CD14-positive monocyte (primary cell): ENCODE data around the gene RRBP1. TPM values are rescaled to one million over a fixed set of nuclear protein-coding genes. Genes with fewer than 3 reads are reported as not detected.

ENCODE experiments used
- DNase-seq, 3 donors: peaks; one replicate each; pipeline ENCODE4 v3.0.0-alpha.2; 2011 to 2022
- H2AFZ ChIP-seq: 2 replicates; pipeline ENCODE4 v1.6.0; 2012; ENCODE audit warnings: mild to moderate bottlenecking, low read depth, low read length, inconsistent platforms; ENCODE audit not compliant: insufficient read depth, poor library complexity, severe bottlenecking
- H3K27ac ChIP-seq, 2 donors: 1 replicate in 1 of 2; 2 replicates in 1 of 2; pipeline ENCODE4 v1.5.1; 2012 to 2013; ENCODE audit warnings: low read length in 2 of 2, control low read depth in 1 of 2, inconsistent platforms in 1 of 2, low read depth in 1 of 2, mild to moderate bottlenecking in 1 of 2
- H3K27me3 ChIP-seq, 2 donors: one replicate each; pipeline versions ENCODE4 v1.6.0 to v1.6.1; 2011 to 2013; ENCODE audit warnings: low read length in 2 of 2; ENCODE audit not compliant: control insufficient read depth in 2 of 2, insufficient read depth in 2 of 2
- H3K36me3 ChIP-seq, 2 donors: replicated peaks in 1 of 2; 1 replicate in 1 of 2; 2 replicates in 1 of 2; pipeline versions ENCODE4 v1.5.1 to v1.6.1; 2012 to 2013; ENCODE audit warnings: low read length in 2 of 2, control low read depth in 1 of 2, inconsistent platforms in 1 of 2, mild to moderate bottlenecking in 1 of 2; ENCODE audit not compliant: insufficient read depth in 2 of 2, control insufficient read depth in 1 of 2
- H3K4me1 ChIP-seq, 2 donors: 1 replicate in 1 of 2; 2 replicates in 1 of 2; pipeline versions ENCODE4 v1.5.1 to v1.6.1; 2012 to 2013; ENCODE audit warnings: low read length in 2 of 2, control low read depth in 1 of 2, inconsistent platforms in 1 of 2, mild to moderate bottlenecking in 1 of 2, moderate library complexity in 1 of 2; ENCODE audit not compliant: insufficient read depth in 2 of 2, control insufficient read depth in 1 of 2
- H3K4me2 ChIP-seq: replicated peaks from 2 replicates; pipeline ENCODE3; 2012; ENCODE audit warnings: low read length, moderate library complexity, mild to moderate bottlenecking; ENCODE audit not compliant: poor library complexity, severe bottlenecking; ENCODE audit errors: extremely low read depth
- H3K4me3 ChIP-seq, 3 experiments: fragments of 200-600 bp in 1 of 3; sonication (generic) in 1 of 3; replicated peaks in 1 of 3; 1 replicate in 2 of 3; 2 replicates in 1 of 3; pipeline ENCODE4 v1.5.1; 2011 to 2013; ENCODE audit warnings: low read length in 3 of 3, mild to moderate bottlenecking in 3 of 3, control low read depth in 2 of 3, low read depth in 2 of 3, inconsistent platforms in 1 of 3, moderate library complexity in 1 of 3
- H3K79me2 ChIP-seq: 2 replicates; pipeline ENCODE4 v1.6.0; 2012; ENCODE audit warnings: mild to moderate bottlenecking, control low read depth, inconsistent platforms, low read length, moderate library complexity; ENCODE audit not compliant: insufficient read depth
- H3K9ac ChIP-seq: 2 replicates; pipeline ENCODE4 v1.6.0; 2017; ENCODE audit warnings: low read length, mild to moderate bottlenecking; ENCODE audit not compliant: insufficient read depth, poor library complexity, severe bottlenecking
- H3K9me3 ChIP-seq, 2 donors: replicated peaks in 1 of 2; 1 replicate in 1 of 2; 2 replicates in 1 of 2; pipeline versions ENCODE4 v1.5.1 to v1.6.1; 2012 to 2013; ENCODE audit warnings: low read length in 2 of 2, control low read depth in 1 of 2; ENCODE audit not compliant: control insufficient read depth in 1 of 2, insufficient read depth in 1 of 2
- H4K20me1 ChIP-seq: 2 replicates; pipeline ENCODE4 v1.6.0; 2012; ENCODE audit warnings: mild to moderate bottlenecking, low read length, control low read depth, moderate library complexity; ENCODE audit not compliant: insufficient read depth
- H3K27ac Mint-ChIP-seq, 7 donors: one replicate each; pipeline ENCODE4 v1.8.0; 2020; ENCODE audit warnings: mild to moderate bottlenecking in 7 of 7, mixed read lengths in 7 of 7, moderate library complexity in 6 of 7, inconsistent platforms in 2 of 7
- H3K27me3 Mint-ChIP-seq, 3 donors: one replicate each; pipeline ENCODE4 v1.8.0; 2021 to 2022; ENCODE audit warnings: low read depth in 3 of 3, mild to moderate bottlenecking in 3 of 3, mixed read lengths in 3 of 3, moderate library complexity in 3 of 3, inconsistent platforms in 1 of 3
- H3K36me3 Mint-ChIP-seq, 2 donors: one replicate each; pipeline ENCODE4 v1.8.0; 2020; ENCODE audit warnings: mixed read lengths in 2 of 2, inconsistent platforms in 1 of 2, mild to moderate bottlenecking in 1 of 2
- H3K4me1 Mint-ChIP-seq: one replicate; pipeline ENCODE4 v1.8.0; 2020; ENCODE audit warnings: mild to moderate bottlenecking, mixed read lengths
- H3K4me3 Mint-ChIP-seq, 2 donors: one replicate each; pipeline ENCODE4 v1.8.0; 2020; ENCODE audit warnings: mild to moderate bottlenecking in 2 of 2, mixed read lengths in 2 of 2, moderate library complexity in 1 of 2
- H3K9me3 Mint-ChIP-seq, 7 donors: one replicate each; pipeline ENCODE4 v1.8.0; 2020 to 2022; ENCODE audit warnings: mixed read lengths in 7 of 7, mild to moderate bottlenecking in 6 of 7, moderate library complexity in 6 of 7, inconsistent platforms in 2 of 7
- CTCF ChIP-seq: fragments of 200-600 bp; IDR thresholded peaks from one replicate; pipeline ENCODE4 v1.8.0; 2022; ENCODE audit warnings: antibody characterized with exemption, mild to moderate bottlenecking
- WGBS: methylation state at CpG from one replicate; pipeline ENCODE4 v1.1.5; 2013; ENCODE audit warnings: missing lambda C conversion rate; ENCODE audit not compliant: insufficient coverage; 5-methylcytosine and 5-hydroxymethylcytosine counted together
- intact Hi-C, 2 donors: fragments of 100-400 bp; cut with micrococcal nuclease; formaldehyde crosslinking; loops; one replicate each; pipeline versions ENCODE4 v1.15.0 to v1.15.1; 2023
- polyA minus RNA-seq: library from RNA; depleted of rRNA, polyadenylated mRNA; stranded (reverse); fragments of >200 nt; gene quantifications from 2 replicates; pipeline ENCODE4 v1.2.3, GENCODE V29; 2012
- polyA plus RNA-seq, 3 donors: library from polyadenylated mRNA; depleted of rRNA in 1 of 3; unstranded in 2 of 3; stranded (reverse) in 1 of 3; fragments of 300-500 nt in 2 of 3; fragments of >200 nt in 1 of 3; fragmentation: Illumina TruSeq in 2 of 3; gene quantifications; 1 replicate in 2 of 3; 2 replicates in 1 of 3; pipeline ENCODE4 v1.2.3, GENCODE V29; 2012 to 2021
- total RNA-seq, 12 experiments: library from RNA in 1 of 12; stranded (reverse) in 1 of 12; fragments of 120-200 nt in 1 of 12; gene quantifications; one replicate each; pipeline ENCODE4 v1.2.4 and lab custom pipeline; 2013 to 2026; ENCODE audit warnings: mixed read lengths in 6 of 12, inconsistent platforms in 1 of 12

Gene RRBP1
- 47.5 TPM for total RNA-seq (2013)
- polyA plus RNA-seq (10 to 100 TPM in 1 of 3 donors, 1 to 10 TPM in 2; 4.7 to 22.2 (median 7.5) TPM), polyA minus RNA-seq (27.8 and 40.0 TPM in 2 replicates), total RNA-seq (lab: John Stamatoyannopoulos, UW) (29.9 to 123 (median 101) reads per million in 11 experiments)

GRCh38 chr20:17682103-17682888, at the start of gene RRBP1:
TSS of gene RRBP1 (minus strand) at chr20:17682242. CDS start at chr20:17660507, 21,735 bp downstream.
- Mint-ChIP-seq H3K27ac (peak within 1 kb of the TSS; percentile 82 to 95 (median 92)), H3K36me3 (peaks cover 19 to 22% of the 10 kb centered on the region in 2 donors), H3K4me3 (peak within 1 kb of the TSS; percentile 87 to 97), H3K4me1 (peaks cover 27% of the 10 kb centered on the region), H3K9me3 (peaks cover 0 to 10% (median 1%) of the 10 kb centered on the region in 7 donors), H3K27me3 (peaks cover 5 to 11% (median 7%) of the 10 kb centered on the region in 3 donors)
- Histone ChIP-seq H3K79me2 (peaks cover 37% of the 10 kb centered on the region), H3K9me3 (no peaks in the 10 kb centered on the region), H3K4me2 (peak within 1 kb of the TSS; percentile 92), H3K4me3 (peak within 1 kb of the TSS; percentile 80 to 91 (median 90)), H3K36me3 (peaks cover 15 to 21% of the 10 kb centered on the region in 2 donors), H3K4me1 (peaks cover 19 to 22% of the 10 kb centered on the region in 2 donors), H3K27me3 (no peaks in the 10 kb centered on the region), H2AFZ (peak within 1 kb of the TSS; percentile 75), H3K9ac (peak within 1 kb of the TSS; percentile 87), H4K20me1 (peaks cover 12% of the 10 kb centered on the region), H3K27ac (peak within 1 kb of the TSS; percentile 67 to 88)
- under 1% methylated on average over 60 of the region's 79 CpGs for WGBS
- peak; percentile 95 to 97 (median 97) for DNase-seq
- intact Hi-C loops, result loop anchor here (5.0 to 10.0 kb wide), 3 partner anchors 117 to 285 kb away; partner anchors contain the start of genes MGME1 (in 2 of the 2) and SNX5 (in 2 of the 2)
- peak; percentile 97 for TF ChIP-seq CTCF

- H3K9me3 ChIP-seq, result peaks cover 3% of the 10 kb centered on the region in 2 donors
- H3K9ac ChIP-seq, result no peak overlapping the region
- Mint-ChIP-seq H3K4me3 (no peak overlapping the region), H3K27ac (no peak overlapping the region), H3K9me3 (peaks cover 0 to 6% (median 3%) of the 10 kb centered on the region in 7 donors), H3K27me3 (peaks cover 0 to 6% (median 4%) of the 10 kb centered on the region in 3 donors), H3K36me3 (no peaks in the 10 kb centered on the region), H3K4me1 (no peaks in the 10 kb centered on the region)
- H3K27ac ChIP-seq, result no peak overlapping the region
- intact Hi-C loops, result no loop called here
- no peak overlapping the region for H2AFZ ChIP-seq
- no peak overlapping the region for H3K4me2 ChIP-seq
- H3K79me2 ChIP-seq, result no peaks in the 10 kb centered on the region
- DNase-seq, result no peak
- H3K27me3 ChIP-seq, result no peaks in the 10 kb centered on the region
- H4K20me1 ChIP-seq, result no peaks in the 10 kb centered on the region
- WGBS, result 99% methylated on average over 5 of the region's 5 CpGs
- TF ChIP-seq CTCF, result no peak
- no peaks in the 10 kb centered on the region for H3K4me1 ChIP-seq
- H3K4me3 ChIP-seq, result no peak overlapping the region
- no peaks in the 10 kb centered on the region for H3K36me3 ChIP-seq
Measured at GRCh38 chr20:17731233-17731632, 49.2 kb upstream of the RRBP1 start.
